RPMI7951 (cell line): ENCODE measurements around the gene PTPN7. TPM values are rescaled to one million over a fixed set of nuclear protein-coding genes. Genes with fewer than 3 reads are reported as not detected.
"Not testable (repeated sequence)": the region's sequence is repeated elsewhere in the genome, so short reads cannot be mapped to it uniquely, and the experiment has no call there.

Experiments used
- DNase-seq: peaks from one replicate; pipeline ENCODE4 v3.0.0-alpha.2; 2012; ENCODE audit warnings: low read depth
- total RNA-seq: library from RNA; depleted of rRNA; stranded (reverse); fragments of >200 nt; shearing (Covaris generic); gene quantifications from 2 replicates; pipeline ENCODE4 v1.2.3, GENCODE V29; 2014

The PTPN7 gene
- total RNA-seq, 1 experiment from 2014 or later = not detected

- no peak for DNase-seq
Measured at GRCh38 chr1:202130816-202131522, 29.4 kb downstream of the PTPN7 start.

- no peak for DNase-seq
Measured at GRCh38 chr1:202130297-202130721, 30.1 kb downstream of the PTPN7 start.

- DNase-seq = no peak
Measured at GRCh38 chr1:202129453-202130296, 30.7 kb downstream of the PTPN7 start.

- DNase-seq = no peak
Measured at GRCh38 chr1:202127836-202128622, 32.4 kb downstream of the PTPN7 start.

GRCh38 chr1:202127061-202127460 is 33.3 kb downstream of the PTPN7 start:
- no peak for DNase-seq

- DNase-seq = no peak
Measured at GRCh38 chr1:202126426-202126825, 34.0 kb downstream of the PTPN7 start.

- DNase-seq = no peak
Measured at GRCh38 chr1:202125611-202126010, 34.8 kb downstream of the PTPN7 start.

GRCh38 chr1:202124142-202124541 is 36.3 kb downstream of the PTPN7 start:
- DNase-seq = no peak

- no peak for DNase-seq
Measured at GRCh38 chr1:202123336-202123813, 37.0 kb downstream of the PTPN7 start.

- DNase-seq = peak; percentile 44
Measured at GRCh38 chr1:202122639-202123335, 37.6 kb downstream of the PTPN7 start, which contains the start of gene GPR37L1. Gene GPR37L1, plus strand, starts transcription at chr1:202122917. Its CDS starts 47 bp downstream, at chr1:202122964.

- DNase-seq = no peak
Measured at GRCh38 chr1:202121006-202121405, 39.4 kb downstream of the PTPN7 start.

GRCh38 chr1:202117898-202118371 is 42.5 kb downstream of the PTPN7 start:
- no peak for DNase-seq

- no peak for DNase-seq
Measured at GRCh38 chr1:202116287-202116686, 44.1 kb downstream of the PTPN7 start.

- no peak for DNase-seq
Measured at GRCh38 chr1:202113690-202114300, 46.6 kb downstream of the PTPN7 start.

- DNase-seq = no peak
Measured at GRCh38 chr1:202112859-202113689, 47.3 kb downstream of the PTPN7 start.

- DNase-seq = not testable (repeated sequence)
Measured at GRCh38 chr1:202111589-202111988, 48.8 kb downstream of the PTPN7 start.

- DNase-seq = no peak
Measured at GRCh38 chr1:202110977-202111376, 49.4 kb downstream of the PTPN7 start.

- no peak for DNase-seq
Measured at GRCh38 chr1:202107801-202108731, 52.3 kb downstream of the PTPN7 start.

GRCh38 chr1:202107321-202107761 is 53.1 kb downstream of the PTPN7 start:
- DNase-seq = no peak
